Measurements from ENCODE around the gene BBS9. TPM values are rescaled to one million over a fixed set of nuclear protein-coding genes. Genes with fewer than 3 reads are reported as not detected.

The BBS9 gene
- total and polyA plus RNA-seq, 8 donors, result 2.6 to 10.8 (median 6.0) TPM

- no peak for ATAC-seq
- FAIRE-seq, result no peak
- Histone ChIP-seq H3K27ac (no peak overlapping the region), H3K36me3 (no peaks in the 10 kb centered on the region), H3K4me1 (no peaks in the 10 kb centered on the region), H3K4me3 (no peak overlapping the region), H3K27me3 (no peaks in the 10 kb centered on the region), H3K9me3 (no peaks in the 10 kb centered on the region)
- 66 to 74% methylated on average over 2 of the region's 2 CpGs for WGBS, 2 donors
- no peak for DNase-seq
- no peak for TF ChIP-seq CTCF (IDR thresholded peaks at IDR 0.05)
- intact Hi-C loops (cut with DNase I), result no loop called here
These were observed 499.5 kb downstream of the BBS9 start for GRCh38 chr7:33628894-33629293.

- ATAC-seq (no peak), DNase-seq (no peak), FAIRE-seq (no peak)
- WGBS, 2 donors, result 95 to 99% methylated on average over 4 of the region's 4 CpGs
- no peaks in the 10 kb centered on the region for H3K4me1 ChIP-seq
- intact Hi-C loops (cut with DNase I), result no loop called here
- H3K9me3 ChIP-seq, result no peaks in the 10 kb centered on the region
- H3K27me3 ChIP-seq, result no peaks in the 10 kb centered on the region
- TF ChIP-seq CTCF (IDR thresholded peaks at IDR 0.05), result no peak
- H3K36me3 ChIP-seq, result no peaks in the 10 kb centered on the region
- H3K4me3 ChIP-seq, result no peak overlapping the region
- H3K27ac ChIP-seq, result no peak overlapping the region
These were observed 501.0 kb downstream of the BBS9 start for GRCh38 chr7:33630359-33630758.

- H3K9me3 ChIP-seq, result no peaks in the 10 kb centered on the region
- intact Hi-C loops (cut with DNase I), result no loop called here
- H3K27ac ChIP-seq, result no peak overlapping the region
- no peak for DNase-seq
- WGBS, 2 donors, result 93 to 94% methylated on average over 22 to 24 of the region's 24 CpGs
- FAIRE-seq, result no peak
- no peak for TF ChIP-seq CTCF (IDR thresholded peaks at IDR 0.05)
- no peaks in the 10 kb centered on the region for H3K27me3 ChIP-seq
- no peak overlapping the region for H3K4me3 ChIP-seq
- no peak for ATAC-seq
- no peaks in the 10 kb centered on the region for H3K4me1 ChIP-seq
- no peaks in the 10 kb centered on the region for H3K36me3 ChIP-seq
These were observed 503.0 kb downstream of the BBS9 start for GRCh38 chr7:33632322-33632721.

GRCh38 chr7:33632840-33633525, 503.6 kb downstream of the BBS9 start:
- 85 to 91% methylated on average over 6 of the region's 6 CpGs for WGBS, 2 donors
- no peaks in the 10 kb centered on the region for H3K36me3 ChIP-seq
- no peak for TF ChIP-seq CTCF (IDR thresholded peaks at IDR 0.05)
- DNase-seq, result no peak
- FAIRE-seq, result no peak
- no peak for ATAC-seq
- H3K27me3 ChIP-seq, result no peaks in the 10 kb centered on the region
- H3K27ac ChIP-seq, result no peak overlapping the region
- intact Hi-C loops (cut with DNase I), result no loop called here
- H3K9me3 ChIP-seq, result no peaks in the 10 kb centered on the region
- H3K4me1 ChIP-seq, result no peaks in the 10 kb centered on the region
- H3K4me3 ChIP-seq, result no peak overlapping the region

GRCh38 chr7:33634606-33635005, 505.2 kb downstream of the BBS9 start:
- no peaks in the 10 kb centered on the region for H3K9me3 ChIP-seq
- H3K27me3 ChIP-seq, result no peaks in the 10 kb centered on the region
- no peak for FAIRE-seq
- WGBS, 2 donors, result 80 to 97% methylated on average over 6 to 7 of the region's 7 CpGs
- H3K4me1 ChIP-seq, result no peaks in the 10 kb centered on the region
- TF ChIP-seq CTCF (IDR thresholded peaks at IDR 0.05), result no peak
- no peak for DNase-seq
- intact Hi-C loops (cut with DNase I), result no loop called here
- H3K27ac ChIP-seq, result no peak overlapping the region
- no peaks in the 10 kb centered on the region for H3K36me3 ChIP-seq
- no peak for ATAC-seq
- no peak overlapping the region for H3K4me3 ChIP-seq

Measured in pancreas (tissue), 10 donors.